ENCODE data around the gene RAB44. TPM values are rescaled to one million over a fixed set of nuclear protein-coding genes. Genes with fewer than 3 reads are reported as not detected.
A peak's percentile ranks its signal among the peaks of the same experiment; 100 is the strongest.

The RAB44 gene
- total RNA-seq, 4 donors from 2014 or later: 0.14 to 1.1 (median 0.46) TPM

DNA sequence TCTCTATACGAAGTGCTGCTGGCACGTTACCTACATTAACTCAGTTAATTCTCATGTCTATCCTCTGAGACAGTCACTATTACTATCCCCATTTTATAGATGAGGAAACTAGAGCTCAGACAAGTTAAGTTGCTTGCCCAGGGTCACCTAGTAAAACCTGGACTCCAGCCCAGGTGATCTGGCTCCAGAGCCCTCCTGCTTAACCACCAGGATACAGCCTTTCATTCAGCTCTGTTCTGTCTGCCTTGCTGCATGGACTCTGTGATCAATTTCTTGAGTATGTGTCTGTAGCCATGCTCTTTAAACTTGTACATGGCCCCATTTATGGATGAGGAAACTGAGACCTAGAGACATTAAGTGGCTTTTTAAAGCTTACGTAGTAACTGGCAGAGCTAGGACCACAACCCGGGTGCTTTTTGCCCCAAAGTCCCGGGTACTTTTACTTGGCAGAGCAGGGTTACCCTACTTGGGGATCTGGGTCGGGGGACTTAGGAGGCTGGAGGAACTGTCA, 14.4 kb upstream of the RAB44 start:
- peak in 1 of 3 donors; percentile 3 for TF ChIP-seq POLR2AphosphoS5 (IDR thresholded peaks at IDR 0.05)
- TF ChIP-seq EP300 (IDR thresholded peaks at IDR 0.05; ENCODE audit: low read depth): no peak
- peaks cover 12 to 38% (median 27%) of the 10 kb centered on the region in 4 donors for H3K4me1 ChIP-seq
- WGBS, 2 donors (ENCODE audit: low coverage in 1 of 2): 40 to 68% methylated on average over 2 to 6 of the region's 6 CpGs
- H3K4me3 ChIP-seq: no peak overlapping the region
- intact Hi-C loops (cut with DNase I; ENCODE audit: low total_unique reads): loop anchor here (5.0 to 10.0 kb wide), 2 partner anchors 61 to 72 kb away; no protein-coding TSS in a partner anchor
- in situ Hi-C loops (cut with MboI; ENCODE audit: low pct_ligation_motif_present in 1 of 4, low pct_unique_long_range_greater_than_20kb in 1 of 4, low sequenced_read_pairs in 3 of 4): loop anchor here in 3 of 4 donors (5.0 kb wide), 1 partner anchor 61 kb away; no protein-coding TSS in a partner anchor
- no peaks in the 10 kb centered on the region for H3K27me3 ChIP-seq
- H3K27ac ChIP-seq: peak overlapping the region; percentile 52 to 76 (median 58)
- no peaks in the 10 kb centered on the region for H3K9me3 ChIP-seq
- no peak for DNase-seq
- peaks cover 0 to 33% (median 17%) of the 10 kb centered on the region in 4 donors for H3K36me3 ChIP-seq

GRCh38 chr6:36683656-36684446, 13.8 kb upstream of the RAB44 start:
- H3K36me3 ChIP-seq: peaks cover 0 to 33% (median 17%) of the 10 kb centered on the region in 4 donors
- peaks cover 12 to 36% (median 24%) of the 10 kb centered on the region in 4 donors for H3K4me1 ChIP-seq
- no peak overlapping the region for H3K4me3 ChIP-seq
- no peaks in the 10 kb centered on the region for H3K27me3 ChIP-seq
- intact Hi-C loops (cut with DNase I; ENCODE audit: low total_unique reads) (loop anchor here (5.0 to 10.0 kb wide), 2 partner anchors 62 to 71 kb away; no protein-coding TSS in a partner anchor), in situ Hi-C loops (cut with MboI; ENCODE audit: low pct_ligation_motif_present in 1 of 4, low pct_unique_long_range_greater_than_20kb in 1 of 4, low sequenced_read_pairs in 3 of 4) (loop anchor here in 3 of 4 donors (5.0 kb wide), 1 partner anchor 62 kb away; no protein-coding TSS in a partner anchor)
- H3K27ac ChIP-seq: peak overlapping the region in 2 of 4 donors; percentile 53 to 76
- TF ChIP-seq POLR2AphosphoS5 (IDR thresholded peaks at IDR 0.05): no peak
- TF ChIP-seq POLR2A (IDR thresholded peaks at IDR 0.05): no peak
- TF ChIP-seq, protein P1, sequence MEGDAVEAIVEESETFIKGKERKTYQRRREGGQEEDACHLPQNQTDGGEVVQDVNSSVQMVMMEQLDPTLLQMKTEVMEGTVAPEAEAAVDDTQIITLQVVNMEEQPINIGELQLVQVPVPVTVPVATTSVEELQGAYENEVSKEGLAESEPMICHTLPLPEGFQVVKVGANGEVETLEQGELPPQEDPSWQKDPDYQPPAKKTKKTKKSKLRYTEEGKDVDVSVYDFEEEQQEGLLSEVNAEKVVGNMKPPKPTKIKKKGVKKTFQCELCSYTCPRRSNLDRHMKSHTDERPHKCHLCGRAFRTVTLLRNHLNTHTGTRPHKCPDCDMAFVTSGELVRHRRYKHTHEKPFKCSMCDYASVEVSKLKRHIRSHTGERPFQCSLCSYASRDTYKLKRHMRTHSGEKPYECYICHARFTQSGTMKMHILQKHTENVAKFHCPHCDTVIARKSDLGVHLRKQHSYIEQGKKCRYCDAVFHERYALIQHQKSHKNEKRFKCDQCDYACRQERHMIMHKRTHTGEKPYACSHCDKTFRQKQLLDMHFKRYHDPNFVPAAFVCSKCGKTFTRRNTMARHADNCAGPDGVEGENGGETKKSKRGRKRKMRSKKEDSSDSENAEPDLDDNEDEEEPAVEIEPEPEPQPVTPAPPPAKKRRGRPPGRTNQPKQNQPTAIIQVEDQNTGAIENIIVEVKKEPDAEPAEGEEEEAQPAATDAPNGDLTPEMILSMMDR (IDR thresholded peaks at IDR 0.05): no peak
- no peak for TF ChIP-seq EP300 (IDR thresholded peaks at IDR 0.05; ENCODE audit: low read depth)
- no peak for DNase-seq
- WGBS, 2 donors (ENCODE audit: low coverage in 1 of 2): 95 to 100% methylated on average over 1 to 29 of the region's 29 CpGs
- no peaks in the 10 kb centered on the region for H3K9me3 ChIP-seq

GRCh38 chr6:36684447-36684812, 13.2 kb upstream of the RAB44 start:
- Histone ChIP-seq H3K27me3 (no peaks in the 10 kb centered on the region), H3K27ac (no peak overlapping the region), H3K4me1 (peaks cover 12 to 36% (median 21%) of the 10 kb centered on the region in 4 donors), H3K4me3 (no peak overlapping the region), H3K9me3 (no peaks in the 10 kb centered on the region), H3K36me3 (peaks cover 0 to 33% (median 17%) of the 10 kb centered on the region in 4 donors)
- in situ Hi-C loops (cut with MboI; ENCODE audit: low pct_ligation_motif_present in 1 of 4, low pct_unique_long_range_greater_than_20kb in 1 of 4, low sequenced_read_pairs in 3 of 4) (loop anchor here in 3 of 4 donors (5.0 kb wide), 1 partner anchor 62 kb away; no protein-coding TSS in a partner anchor), intact Hi-C loops (cut with DNase I; ENCODE audit: low total_unique reads) (loop anchor here (5.0 to 10.0 kb wide), 2 partner anchors 62 to 70 kb away; no protein-coding TSS in a partner anchor)
- no peak for DNase-seq
- TF ChIP-seq POLR2AphosphoS5 (IDR thresholded peaks at IDR 0.05) (peak in 1 of 3 donors; percentile 56), EP300 (IDR thresholded peaks at IDR 0.05; ENCODE audit: low read depth) (no peak)
- TF ChIP-seq, protein P1 (IDR thresholded peaks at IDR 0.05): no peak
- WGBS, 2 donors (ENCODE audit: low coverage in 1 of 2): 96% methylated on average over 6 of the region's 6 CpGs; no CpG with 5 or more reads in 1 of the 2 donors

DNA sequence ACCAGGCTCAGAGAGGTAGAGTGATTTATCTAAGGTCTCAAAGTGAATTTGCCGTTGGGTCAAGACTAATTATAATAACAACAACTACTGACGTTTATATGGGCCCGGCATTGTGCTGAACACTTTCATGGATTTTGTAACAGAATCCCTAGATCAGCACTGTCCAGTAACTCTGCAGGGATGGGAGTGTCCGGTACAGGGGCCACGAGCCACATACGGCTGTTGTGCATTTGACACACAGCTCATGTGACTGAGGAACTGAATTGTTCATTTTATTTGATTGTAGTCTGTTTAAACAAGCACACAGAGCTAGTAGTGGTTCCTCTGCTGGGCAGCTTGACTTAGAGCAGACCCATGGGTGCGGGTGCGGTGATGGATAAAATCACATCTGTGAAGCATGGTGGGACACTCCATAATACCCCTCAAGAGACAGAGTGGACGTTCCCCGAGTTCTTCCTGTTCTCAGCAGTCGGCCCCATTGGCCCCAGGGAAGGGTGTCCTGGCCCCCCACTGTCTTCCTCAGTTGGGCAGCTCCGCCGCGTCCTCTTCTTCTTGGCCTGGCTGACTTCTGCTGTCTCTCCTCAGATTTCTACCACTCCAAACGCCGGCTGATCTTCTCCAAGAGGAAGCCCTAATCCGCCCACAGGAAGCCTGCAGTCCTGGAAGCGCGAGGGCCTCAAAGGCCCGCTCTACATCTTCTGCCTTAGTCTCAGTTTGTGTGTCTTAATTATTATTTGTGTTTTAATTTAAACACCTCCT, 12.3 kb upstream of the RAB44 start:
- WGBS, 2 donors (ENCODE audit: low coverage in 1 of 2): 83 to 89% methylated on average over 8 to 20 of the region's 20 CpGs
- in situ Hi-C loops (cut with MboI; ENCODE audit: low pct_ligation_motif_present in 1 of 4, low pct_unique_long_range_greater_than_20kb in 1 of 4, low sequenced_read_pairs in 3 of 4): no loop called here
- peaks cover 0 to 33% (median 17%) of the 10 kb centered on the region in 4 donors for H3K36me3 ChIP-seq
- H3K4me3 ChIP-seq: no peak overlapping the region
- no peak for TF ChIP-seq EP300 (IDR thresholded peaks at IDR 0.05; ENCODE audit: low read depth)
- no peak for TF ChIP-seq POLR2A (IDR thresholded peaks at IDR 0.05)
- peak in 1 of 3 donors; percentile 11 for TF ChIP-seq POLR2AphosphoS5 (IDR thresholded peaks at IDR 0.05)
- TF ChIP-seq, protein P1 (IDR thresholded peaks at IDR 0.05): no peak
- no peaks in the 10 kb centered on the region for H3K27me3 ChIP-seq
- DNase-seq: no peak
- intact Hi-C loops (cut with DNase I; ENCODE audit: low total_unique reads): loop anchor here (10.0 kb wide), 1 partner anchor 69 kb away; no protein-coding TSS in a partner anchor
- H3K4me1 ChIP-seq: peaks cover 12 to 36% (median 21%) of the 10 kb centered on the region in 4 donors
- no peaks in the 10 kb centered on the region for H3K9me3 ChIP-seq
- no peak overlapping the region for H3K27ac ChIP-seq
